Measurements from ENCODE around the gene NAA35. TPM values are rescaled to one million over a fixed set of nuclear protein-coding genes. Genes with fewer than 3 reads are reported as not detected.

NAA35 gene
- total RNA-seq, 4 donors from 2014 or later, result 16.4 to 20.8 (median 18.1) TPM

DNA sequence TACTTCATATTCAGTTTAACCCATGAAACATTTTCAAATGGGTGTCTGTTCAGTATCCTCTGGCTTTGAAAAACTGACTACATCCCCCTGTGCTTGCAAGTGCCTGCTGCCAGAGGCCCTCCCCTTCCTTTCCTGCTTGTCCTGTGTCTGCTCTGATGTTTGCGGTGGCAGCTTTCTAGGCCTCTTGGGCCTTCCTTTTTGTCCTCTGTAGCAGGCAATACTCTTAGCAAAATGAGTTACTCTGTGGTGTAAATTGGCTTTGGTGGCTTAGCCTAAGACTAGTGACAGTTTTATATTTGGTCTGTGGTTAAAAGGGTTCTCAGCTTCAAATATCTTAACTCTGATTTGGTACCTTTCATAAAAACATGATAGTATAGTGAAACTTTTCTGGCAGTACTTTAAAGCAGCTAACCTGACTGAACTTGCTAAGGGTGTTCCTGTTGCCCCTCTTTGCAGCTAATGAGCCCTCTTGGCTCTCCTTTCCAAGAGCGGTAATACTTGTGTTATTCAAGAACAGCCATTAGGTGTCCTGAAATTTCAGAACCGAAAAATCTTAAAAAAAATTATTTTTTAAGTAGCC is 81.8 kb downstream of the NAA35 start:
- H3K27ac ChIP-seq (replicated peaks in 1 of 4), result no peak overlapping the region

DNA sequence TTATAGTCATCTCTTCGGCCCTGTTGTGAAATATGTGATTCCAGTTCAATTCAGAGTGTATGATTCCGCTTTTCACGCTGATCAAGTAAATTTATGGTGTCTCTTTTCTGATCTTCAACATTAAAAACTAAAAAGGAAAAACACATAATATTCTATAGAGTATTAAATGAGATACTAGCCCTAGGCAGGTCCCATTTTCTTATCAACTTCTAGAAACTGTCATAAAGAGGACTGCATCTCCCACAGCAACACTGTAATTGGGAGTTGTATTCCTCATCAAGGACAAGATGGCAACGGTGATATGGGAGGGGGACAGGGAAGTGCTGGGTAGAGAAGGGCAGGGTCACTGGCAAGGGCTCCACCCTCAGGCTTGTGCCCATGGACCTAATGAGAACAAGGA is 86.8 kb downstream of the NAA35 start:
- H3K4me1 ChIP-seq, result peaks cover 0 to 5% (median 0%) of the 10 kb centered on the region in 4 donors
- H3K36me3 ChIP-seq, result peaks cover 13 to 67% (median 39%) of the 10 kb centered on the region in 4 donors
- no peak overlapping the region for H3K4me3 ChIP-seq
- 98% methylated on average over 4 of the region's 4 CpGs for WGBS
- intact Hi-C loops (cut with DNase I), result no loop called here
- no peak for DNase-seq (ENCODE audit: extremely low spot score)
- TF ChIP-seq, protein P1, sequence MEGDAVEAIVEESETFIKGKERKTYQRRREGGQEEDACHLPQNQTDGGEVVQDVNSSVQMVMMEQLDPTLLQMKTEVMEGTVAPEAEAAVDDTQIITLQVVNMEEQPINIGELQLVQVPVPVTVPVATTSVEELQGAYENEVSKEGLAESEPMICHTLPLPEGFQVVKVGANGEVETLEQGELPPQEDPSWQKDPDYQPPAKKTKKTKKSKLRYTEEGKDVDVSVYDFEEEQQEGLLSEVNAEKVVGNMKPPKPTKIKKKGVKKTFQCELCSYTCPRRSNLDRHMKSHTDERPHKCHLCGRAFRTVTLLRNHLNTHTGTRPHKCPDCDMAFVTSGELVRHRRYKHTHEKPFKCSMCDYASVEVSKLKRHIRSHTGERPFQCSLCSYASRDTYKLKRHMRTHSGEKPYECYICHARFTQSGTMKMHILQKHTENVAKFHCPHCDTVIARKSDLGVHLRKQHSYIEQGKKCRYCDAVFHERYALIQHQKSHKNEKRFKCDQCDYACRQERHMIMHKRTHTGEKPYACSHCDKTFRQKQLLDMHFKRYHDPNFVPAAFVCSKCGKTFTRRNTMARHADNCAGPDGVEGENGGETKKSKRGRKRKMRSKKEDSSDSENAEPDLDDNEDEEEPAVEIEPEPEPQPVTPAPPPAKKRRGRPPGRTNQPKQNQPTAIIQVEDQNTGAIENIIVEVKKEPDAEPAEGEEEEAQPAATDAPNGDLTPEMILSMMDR (IDR thresholded peaks at IDR 0.05), result no peak
- no peak for TF ChIP-seq POLR2A (IDR thresholded peaks at IDR 0.05; ENCODE audit: low read depth)
- no peak for TF ChIP-seq EP300 (IDR thresholded peaks at IDR 0.05)
- TF ChIP-seq POLR2AphosphoS5 (IDR thresholded peaks at IDR 0.05), result no peak
- H3K9me3 ChIP-seq, result no peaks in the 10 kb centered on the region
- H3K27me3 ChIP-seq, result no peaks in the 10 kb centered on the region
- no peak overlapping the region for H3K27ac ChIP-seq (replicated peaks in 1 of 4)

More for the DNA sequence above, 81.8 kb downstream of the NAA35 start:
- no peak for DNase-seq (ENCODE audit: extremely low spot score)
- Histone ChIP-seq H3K36me3 (peaks cover 22 to 94% (median 59%) of the 10 kb centered on the region in 4 donors), H3K27me3 (no peaks in the 10 kb centered on the region), H3K4me1 (peaks cover 0 to 5% (median 0%) of the 10 kb centered on the region in 4 donors), H3K9me3 (no peaks in the 10 kb centered on the region), H3K4me3 (no peak overlapping the region)
- TF ChIP-seq, protein P1 (IDR thresholded peaks at IDR 0.05), result no peak
- TF ChIP-seq POLR2AphosphoS5 (IDR thresholded peaks at IDR 0.05) (no peak), EP300 (IDR thresholded peaks at IDR 0.05) (no peak), POLR2A (IDR thresholded peaks at IDR 0.05; ENCODE audit: low read depth) (no peak)
- intact Hi-C loops (cut with DNase I), result no loop called here
- WGBS, result 69% methylated on average over 3 of the region's 3 CpGs

DNA sequence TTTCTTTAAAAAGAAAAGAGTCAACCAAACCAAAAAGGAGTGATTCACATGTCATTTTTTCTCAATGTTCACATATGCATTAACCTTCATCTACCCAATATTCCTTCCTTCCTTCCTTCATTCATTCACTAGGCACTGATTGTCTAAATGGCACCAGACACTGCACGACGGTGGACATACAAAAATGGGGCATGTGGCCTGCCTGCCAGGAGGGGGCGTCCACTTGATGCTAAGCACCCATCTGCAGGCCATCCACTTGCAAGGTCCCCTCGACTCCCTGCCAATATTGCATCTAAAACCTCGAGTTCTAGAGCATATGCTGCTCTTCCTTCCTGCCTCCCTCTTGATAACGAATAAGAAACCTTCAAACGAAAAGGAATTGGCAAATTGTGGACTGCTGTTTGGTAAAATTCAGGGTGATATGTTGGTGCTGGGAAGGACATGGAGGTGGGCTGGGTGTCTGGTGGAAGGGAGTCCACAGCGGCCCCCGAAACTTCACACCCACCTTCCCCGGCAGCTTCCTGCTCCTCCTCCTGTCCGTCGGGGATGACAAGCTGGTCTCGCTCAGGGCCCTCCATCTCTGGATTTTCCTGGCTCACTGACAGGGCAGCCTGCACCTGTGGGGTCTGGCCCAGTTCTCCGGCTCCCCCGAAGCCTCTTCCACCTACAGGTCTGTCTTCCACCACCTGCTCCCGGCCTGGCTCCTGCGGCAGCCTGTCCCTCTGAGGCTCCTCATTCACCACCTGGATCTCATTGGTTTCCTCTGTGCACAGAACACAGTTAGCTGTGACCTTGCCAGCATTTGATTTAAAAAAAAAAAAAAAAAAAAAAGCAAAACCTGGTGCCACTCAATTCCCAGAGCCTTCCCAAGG is 94.2 kb downstream of the NAA35 start:
- intact Hi-C loops (cut with DNase I), result no loop called here
- WGBS, result 73% methylated on average over 17 of the region's 17 CpGs
- Histone ChIP-seq H3K9me3 (no peaks in the 10 kb centered on the region), H3K36me3 (peaks cover 0 to 17% (median 5%) of the 10 kb centered on the region in 4 donors), H3K4me1 (no peaks in the 10 kb centered on the region), H3K4me3 (no peak overlapping the region), H3K27me3 (no peaks in the 10 kb centered on the region), H3K27ac (replicated peaks in 1 of 4) (no peak overlapping the region)
- TF ChIP-seq, protein P1 (IDR thresholded peaks at IDR 0.05), result peak in 2 of 3 experiments; percentile 11 to 21
- no peak for TF ChIP-seq POLR2A (IDR thresholded peaks at IDR 0.05; ENCODE audit: low read depth)
- DNase-seq (ENCODE audit: extremely low spot score), result peak; percentile 68

DNA sequence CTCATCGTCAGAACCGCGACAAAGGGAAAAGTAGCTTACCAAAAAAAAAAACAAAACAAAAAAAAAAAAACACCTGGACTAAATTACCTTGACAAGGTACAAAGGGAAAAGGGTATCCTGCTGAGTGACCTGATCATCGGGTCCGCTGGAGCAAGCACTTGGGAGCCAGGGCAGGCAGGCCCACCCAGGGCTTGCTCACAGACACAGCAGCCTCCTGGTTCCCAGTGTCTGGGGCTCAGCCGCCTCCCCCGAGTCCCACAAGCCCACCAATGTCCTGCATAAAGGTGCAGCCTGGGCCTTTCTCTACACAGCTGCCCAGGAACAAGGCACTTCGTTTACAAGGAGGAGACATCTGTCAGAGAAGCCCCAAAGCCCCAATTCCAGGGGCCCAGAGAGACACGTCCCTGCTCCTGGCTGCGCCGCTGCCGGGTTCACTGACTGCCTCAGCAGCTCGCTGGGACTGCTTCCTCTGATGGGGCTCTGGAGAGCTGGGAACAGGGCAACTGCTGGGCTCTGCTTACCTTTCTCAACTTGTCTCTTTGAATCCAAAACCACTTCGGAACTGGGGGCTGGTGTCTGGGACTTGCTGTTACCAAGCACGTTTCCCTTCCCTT is 95.0 kb downstream of the NAA35 start:
- Histone ChIP-seq H3K4me3 (no peak overlapping the region), H3K4me1 (peaks cover 0 to under 1% (median under 1%) of the 10 kb centered on the region in 4 donors), H3K27me3 (no peaks in the 10 kb centered on the region), H3K36me3 (peaks cover 0 to 17% (median 5%) of the 10 kb centered on the region in 4 donors), H3K9me3 (no peaks in the 10 kb centered on the region), H3K27ac (replicated peaks in 1 of 4) (no peak overlapping the region)
- TF ChIP-seq EP300 (IDR thresholded peaks at IDR 0.05) (no peak), POLR2A (IDR thresholded peaks at IDR 0.05; ENCODE audit: low read depth) (no peak), POLR2AphosphoS5 (IDR thresholded peaks at IDR 0.05) (no peak)
- TF ChIP-seq, protein P1 (IDR thresholded peaks at IDR 0.05), result no peak
- DNase-seq (ENCODE audit: extremely low spot score), result peak; percentile 21
- WGBS, result 92% methylated on average over 9 of the region's 15 CpGs
- intact Hi-C loops (cut with DNase I), result no loop called here
